GM19240 (cell line): ENCODE measurements around the gene GPR27.

Experiments
- DNase-seq: peaks from one replicate; pipeline ENCODE4 v3.0.0; 2011; ENCODE audit warnings: low spot score; ENCODE audit not compliant: insufficient read length

Gene GPR27

GRCh38 chr3:71785532-71786216 lies 32.0 kb downstream of the GPR27 start:
- DNase-seq = no peak

GRCh38 chr3:71786217-71786549 lies 32.5 kb downstream of the GPR27 start:
- no peak for DNase-seq

DNA sequence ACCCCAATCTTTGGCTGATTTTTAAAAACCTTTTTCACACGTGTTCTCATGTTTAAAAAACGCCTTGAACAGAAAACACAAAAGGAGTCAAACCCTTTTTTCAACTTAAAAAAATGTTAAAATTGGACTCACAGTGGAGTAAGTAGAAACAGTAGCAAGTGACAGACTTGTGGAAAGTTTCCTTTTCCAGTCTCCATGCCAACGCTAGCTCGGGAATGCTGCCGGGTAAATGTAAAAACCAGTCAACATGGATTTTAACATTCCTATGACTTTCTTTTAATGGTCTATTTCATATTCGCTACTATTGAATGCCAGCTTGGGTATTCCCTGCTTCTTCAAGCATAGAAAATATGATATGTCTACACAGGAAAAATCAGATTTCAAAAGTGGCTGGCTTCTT lies 32.9 kb downstream of the GPR27 start:
- DNase-seq = no peak

GRCh38 chr3:71787851-71788405 lies 34.3 kb downstream of the GPR27 start:
- DNase-seq = no peak

GRCh38 chr3:71789922-71790321 lies 36.3 kb downstream of the GPR27 start:
- DNase-seq = no peak

- DNase-seq = no peak
Measured at GRCh38 chr3:71791634-71792033, 38.0 kb downstream of the GPR27 start.

DNA sequence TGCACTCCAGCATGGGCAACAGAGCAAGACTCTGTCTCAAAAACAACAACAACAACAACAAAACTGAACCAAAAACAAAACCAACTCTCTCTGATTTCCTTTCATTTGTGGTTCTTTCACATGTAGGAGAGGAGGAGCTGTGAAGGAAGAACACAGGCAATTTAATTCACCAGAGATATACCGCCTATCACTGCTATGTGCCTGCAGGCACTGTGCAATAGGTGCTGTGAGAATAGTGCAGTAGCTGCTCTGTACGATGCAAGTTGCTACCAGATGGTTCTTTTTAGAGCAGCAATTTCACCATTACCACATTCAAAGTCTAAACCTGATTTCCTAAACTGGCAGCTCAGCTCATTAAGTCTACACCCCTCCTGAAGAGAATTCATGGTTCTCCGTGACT lies 42.6 kb downstream of the GPR27 start:
- no peak for DNase-seq

GRCh38 chr3:71797455-71797854 lies 43.8 kb downstream of the GPR27 start:
- DNase-seq = no peak

DNA sequence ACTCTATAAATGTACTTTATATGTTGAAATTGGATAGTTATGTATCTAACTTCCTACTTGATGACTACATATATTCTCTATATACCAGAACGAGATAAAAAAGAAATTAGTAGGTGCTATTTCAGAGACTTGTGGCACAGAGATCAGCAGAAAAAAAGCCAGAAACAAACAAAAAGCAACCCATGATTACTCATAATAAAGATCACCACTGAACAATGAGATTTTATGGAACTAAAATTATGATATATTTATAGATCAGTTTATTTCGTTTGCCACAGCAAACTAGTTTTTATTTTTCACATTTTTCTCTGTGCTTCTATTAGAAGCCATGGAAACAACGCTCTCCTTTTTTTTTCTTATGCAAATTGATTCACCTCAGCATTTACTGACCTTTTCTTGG lies 46.4 kb downstream of the GPR27 start:
- no peak for DNase-seq

- DNase-seq = no peak
Measured at GRCh38 chr3:71801986-71802385, 48.3 kb downstream of the GPR27 start.

DNA sequence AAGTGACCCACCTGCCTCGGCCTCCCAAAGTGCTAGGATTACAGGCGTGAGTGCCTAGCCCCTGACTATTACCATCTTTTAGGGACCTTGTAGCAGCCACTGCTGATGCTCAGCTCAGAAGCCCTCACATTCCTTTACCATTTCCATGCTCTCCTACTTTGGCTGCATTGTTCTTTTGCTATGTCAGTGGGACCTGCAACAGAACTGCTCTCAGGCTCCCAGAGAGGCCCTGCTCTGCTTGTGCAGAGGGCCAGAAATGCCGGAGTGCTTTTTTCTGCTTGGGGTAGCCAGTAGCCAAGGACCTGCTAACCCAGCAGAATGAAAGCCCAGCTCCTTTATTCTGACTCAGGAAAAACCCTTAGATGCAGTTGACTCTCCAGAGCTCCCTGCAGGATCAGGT lies 49.6 kb downstream of the GPR27 start:
- DNase-seq = no peak

DNA sequence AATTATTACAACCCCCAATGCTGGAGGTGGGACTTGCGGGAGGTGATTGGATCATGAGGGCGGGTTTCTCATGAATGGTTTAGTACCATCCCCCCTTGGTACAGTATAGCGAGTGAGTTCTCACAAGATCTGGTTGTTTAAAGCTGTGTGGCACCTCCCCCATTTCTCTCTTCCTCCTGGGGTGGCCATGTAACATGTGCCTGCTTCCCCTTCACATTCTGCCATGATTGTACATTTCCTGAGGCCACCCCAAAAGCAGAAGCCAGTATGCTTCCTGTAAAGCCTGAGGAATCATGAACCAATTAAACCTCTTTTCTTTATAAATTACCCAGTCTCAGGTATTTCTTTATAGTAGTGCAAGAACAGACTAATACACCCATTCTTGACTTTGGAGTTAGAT lies 51.5 kb downstream of the GPR27 start:
- no peak for DNase-seq

DNA sequence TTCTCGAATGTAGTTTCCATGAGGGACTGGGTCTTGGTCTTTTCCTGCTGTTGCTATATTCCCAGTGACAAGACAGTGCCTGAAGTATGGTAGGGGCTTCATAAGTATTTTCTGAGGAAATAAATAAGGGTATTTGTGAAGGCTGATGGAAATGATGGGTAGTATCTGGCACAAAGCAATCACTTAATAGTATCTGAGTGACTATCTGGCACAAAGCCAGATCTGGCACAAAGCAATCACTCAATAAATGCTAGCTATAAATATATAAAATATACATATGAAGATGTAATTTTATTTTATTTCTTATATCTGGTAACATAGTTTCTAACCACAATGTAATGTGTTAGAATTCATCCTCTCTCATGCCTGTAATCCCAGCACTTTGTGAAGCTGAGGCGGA lies 52.0 kb downstream of the GPR27 start:
- DNase-seq = no peak
